GM18502 (cell line): ENCODE data around the gene CDC23.
"Not testable (repeated sequence)": the region's sequence is repeated elsewhere in the genome, so short reads cannot be mapped to it uniquely, and the experiment has no call there.

ENCODE experiments used
- ATAC-seq: cut with Tn5 transposase; IDR thresholded peaks from one replicate; pipeline ENCODE4 v1.9.1; 2021; ENCODE audit warnings: mild to moderate bottlenecking; ENCODE audit not compliant: unreplicated experiment, poor library complexity

The CDC23 gene

GRCh38 chr5:138216799-138217198 lies 3.7 kb upstream of the CDC23 start:
- ATAC-seq, result no peak

- peak; percentile 25 for ATAC-seq
These were observed 329 bp downstream of the CDC23 start for GRCh38 chr5:138212828-138213160.

GRCh38 chr5:138210985-138211384 lies 2.1 kb downstream of the CDC23 start:
- no peak for ATAC-seq

- ATAC-seq, result not testable (repeated sequence)
These were observed 19.3 kb downstream of the CDC23 start for GRCh38 chr5:138193859-138194258.

- ATAC-seq, result no peak
These were observed 20.3 kb downstream of the CDC23 start for GRCh38 chr5:138192826-138193225.

GRCh38 chr5:138188626-138189025 lies 24.5 kb downstream of the CDC23 start:
- no peak for ATAC-seq

GRCh38 chr5:138186002-138186447 lies 27.1 kb downstream of the CDC23 start:
- peak; percentile 82 for ATAC-seq

- ATAC-seq, result no peak
These were observed 30.3 kb downstream of the CDC23 start for GRCh38 chr5:138182808-138183207.

GRCh38 chr5:138180841-138181240 lies 32.3 kb downstream of the CDC23 start:
- no peak for ATAC-seq

GRCh38 chr5:138180183-138180782 lies 32.8 kb downstream of the CDC23 start:
- ATAC-seq, result no peak

GRCh38 chr5:138179277-138179857 lies 33.8 kb downstream of the CDC23 start:
- no peak for ATAC-seq

GRCh38 chr5:138178516-138179276 lies 34.4 kb downstream of the CDC23 start, which contains the start of the genes BRD8 and KIF20A:
TSS of gene BRD8 (minus strand) at chr5:138178630. CDS start at chr5:138178614, 16 bp downstream.
TSS of gene KIF20A (plus strand) at chr5:138179112. CDS start at chr5:138179681, 569 bp downstream.
- ATAC-seq, result peak; percentile 86

- no peak for ATAC-seq
These were observed 35.1 kb downstream of the CDC23 start for GRCh38 chr5:138177941-138178515.

- no peak for ATAC-seq
These were observed 42.8 kb downstream of the CDC23 start for GRCh38 chr5:138170299-138170698.

GRCh38 chr5:138169124-138169523 lies 44.0 kb downstream of the CDC23 start:
- no peak for ATAC-seq

GRCh38 chr5:138163721-138164120 lies 49.4 kb downstream of the CDC23 start:
- ATAC-seq, result no peak

GRCh38 chr5:138160706-138161105 lies 52.4 kb downstream of the CDC23 start:
- no peak for ATAC-seq

GRCh38 chr5:138159666-138160065 lies 53.5 kb downstream of the CDC23 start:
- ATAC-seq, result no peak

GRCh38 chr5:138157626-138158025 lies 55.5 kb downstream of the CDC23 start:
- ATAC-seq, result no peak

- not testable (repeated sequence) for ATAC-seq
These were observed 57.1 kb downstream of the CDC23 start for GRCh38 chr5:138155977-138156376.

GRCh38 chr5:138149530-138149929 lies 63.6 kb downstream of the CDC23 start:
- no peak for ATAC-seq
